ENCODE results near the gene GALNT13. TPM values are rescaled to one million over a fixed set of nuclear protein-coding genes. Genes with fewer than 3 reads are reported as not detected.

The GALNT13 gene
- polyA plus RNA-seq, 1 donor = 1.6 TPM

DNA sequence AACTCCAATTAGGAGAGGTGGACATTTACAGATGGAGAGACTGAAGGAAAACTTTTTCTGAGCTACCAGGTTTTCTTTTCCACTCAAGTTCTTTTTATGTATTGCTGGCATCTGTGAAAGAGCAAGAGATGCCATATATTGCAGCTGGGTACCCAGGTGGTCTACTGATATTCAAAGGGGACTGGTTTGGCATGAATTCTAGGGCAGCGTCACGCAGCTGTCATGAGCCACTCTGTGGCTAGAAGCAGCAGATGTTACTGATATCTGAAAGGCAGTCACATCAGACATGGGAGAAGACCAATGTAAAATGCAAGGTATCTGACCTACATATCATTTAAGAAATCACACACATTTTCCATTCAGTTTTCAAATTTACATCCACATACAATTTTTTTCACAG, 408.8 kb downstream of the GALNT13 start:
- Histone ChIP-seq H3K36me3 (ENCODE audit: control insufficient read depth, insufficient read depth, low read length) (no peaks in the 10 kb centered on the region), H3K27ac (ENCODE audit: low read length) (no peak overlapping the region), H3K4me3 (ENCODE audit: low read length) (no peak overlapping the region), H3K9me3 (ENCODE audit: control insufficient read depth, low read depth, low read length) (peaks cover 7% of the 10 kb centered on the region), H3K27me3 (ENCODE audit: control insufficient read depth, insufficient read depth, low read length) (no peaks in the 10 kb centered on the region), H3K4me1 (ENCODE audit: control insufficient read depth, insufficient read depth, low read length) (no peaks in the 10 kb centered on the region)
- DNase-seq = no peak
- 100% methylated on average over 2 of the region's 2 CpGs for WGBS (ENCODE audit: insufficient coverage, low lambda C conversion rate)

GRCh38 chr2:154289870-154290269, 418.1 kb downstream of the GALNT13 start:
- Histone ChIP-seq H3K9me3 (ENCODE audit: control insufficient read depth, low read depth, low read length) (peaks cover 5% of the 10 kb centered on the region), H3K27ac (ENCODE audit: low read length) (no peak overlapping the region), H3K36me3 (ENCODE audit: control insufficient read depth, insufficient read depth, low read length) (no peaks in the 10 kb centered on the region), H3K27me3 (ENCODE audit: control insufficient read depth, insufficient read depth, low read length) (no peaks in the 10 kb centered on the region), H3K4me3 (ENCODE audit: low read length) (no peak overlapping the region), H3K4me1 (ENCODE audit: control insufficient read depth, insufficient read depth, low read length) (no peaks in the 10 kb centered on the region)
- no CpG with 5 or more reads among the region's 1 CpG for WGBS (ENCODE audit: insufficient coverage, low lambda C conversion rate)
- DNase-seq = no peak

DNA sequence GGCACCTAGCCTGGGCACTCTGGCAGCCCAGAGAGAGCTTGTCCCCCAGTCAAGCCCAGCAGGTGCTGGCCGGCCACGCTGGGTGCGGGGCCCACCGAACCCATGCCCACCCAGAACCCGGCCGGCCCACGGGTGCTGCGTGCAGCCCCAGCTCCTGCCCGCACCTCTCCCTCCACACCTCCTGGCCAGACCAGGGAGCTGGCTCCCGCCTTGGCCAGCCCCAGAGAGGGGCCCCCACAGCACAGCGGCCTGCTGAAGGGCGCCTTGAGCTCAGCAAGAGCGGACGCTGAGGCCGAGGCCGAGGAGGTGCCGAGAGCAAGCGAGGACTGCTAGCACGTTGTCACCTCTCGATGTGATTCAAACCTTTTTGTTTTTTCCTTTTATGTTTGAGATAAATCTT, 419.8 kb downstream of the GALNT13 start:
- 100% methylated on average over 1 of the region's 20 CpGs for WGBS (ENCODE audit: insufficient coverage, low lambda C conversion rate)
- no peaks in the 10 kb centered on the region for H3K27me3 ChIP-seq (ENCODE audit: control insufficient read depth, insufficient read depth, low read length)
- H3K9me3 ChIP-seq (ENCODE audit: control insufficient read depth, low read depth, low read length) = peaks cover 5% of the 10 kb centered on the region
- no peaks in the 10 kb centered on the region for H3K36me3 ChIP-seq (ENCODE audit: control insufficient read depth, insufficient read depth, low read length)
- H3K4me3 ChIP-seq (ENCODE audit: low read length) = no peak overlapping the region
- H3K4me1 ChIP-seq (ENCODE audit: control insufficient read depth, insufficient read depth, low read length) = no peaks in the 10 kb centered on the region
- DNase-seq = no peak
- H3K27ac ChIP-seq (ENCODE audit: low read length) = no peak overlapping the region

DNA sequence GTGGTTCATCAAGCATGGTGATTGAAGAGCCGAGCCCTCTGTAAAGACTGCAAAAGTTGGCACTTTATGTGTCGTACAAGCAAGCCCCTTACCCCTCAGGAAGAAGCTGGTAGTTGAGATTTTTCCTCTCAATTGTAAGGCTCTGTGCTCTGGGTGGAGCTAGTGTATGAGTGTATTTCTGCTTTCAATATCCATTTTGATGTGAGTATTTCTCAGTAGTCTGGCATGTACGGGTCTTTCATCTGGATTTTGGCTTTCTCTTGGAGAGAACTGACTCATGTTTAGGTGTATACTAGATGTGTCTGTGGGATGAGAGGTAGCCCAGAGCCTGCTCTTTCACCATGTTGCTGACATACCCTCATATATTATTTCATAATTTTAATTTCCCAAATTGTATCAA, 420.2 kb downstream of the GALNT13 start:
- 100% methylated on average over 1 of the region's 3 CpGs for WGBS (ENCODE audit: insufficient coverage, low lambda C conversion rate)
- no peaks in the 10 kb centered on the region for H3K36me3 ChIP-seq (ENCODE audit: control insufficient read depth, insufficient read depth, low read length)

GRCh38 chr2:154293864-154294263, 422.1 kb downstream of the GALNT13 start:
- Histone ChIP-seq H3K9me3 (ENCODE audit: control insufficient read depth, low read depth, low read length) (peaks cover 5% of the 10 kb centered on the region), H3K4me1 (ENCODE audit: control insufficient read depth, insufficient read depth, low read length) (no peaks in the 10 kb centered on the region), H3K4me3 (ENCODE audit: low read length) (no peak overlapping the region), H3K27ac (ENCODE audit: low read length) (no peak overlapping the region), H3K36me3 (ENCODE audit: control insufficient read depth, insufficient read depth, low read length) (no peaks in the 10 kb centered on the region), H3K27me3 (ENCODE audit: control insufficient read depth, insufficient read depth, low read length) (no peaks in the 10 kb centered on the region)
- DNase-seq = no peak

More for the DNA sequence above, 420.2 kb downstream of the GALNT13 start:
- no peak for DNase-seq
- no peaks in the 10 kb centered on the region for H3K4me1 ChIP-seq (ENCODE audit: control insufficient read depth, insufficient read depth, low read length)
- H3K4me3 ChIP-seq (ENCODE audit: low read length) = no peak overlapping the region
- H3K27me3 ChIP-seq (ENCODE audit: control insufficient read depth, insufficient read depth, low read length) = no peaks in the 10 kb centered on the region
- peaks cover 5% of the 10 kb centered on the region for H3K9me3 ChIP-seq (ENCODE audit: control insufficient read depth, low read depth, low read length)
- H3K27ac ChIP-seq (ENCODE audit: low read length) = no peak overlapping the region

- no CpG with 5 or more reads among the region's 3 CpGs for WGBS (ENCODE audit: insufficient coverage, low lambda C conversion rate)
- no peaks in the 10 kb centered on the region for H3K27me3 ChIP-seq (ENCODE audit: control insufficient read depth, insufficient read depth, low read length)
- H3K27ac ChIP-seq (ENCODE audit: low read length) = no peak overlapping the region
- H3K4me3 ChIP-seq (ENCODE audit: low read length) = no peak overlapping the region
- no peaks in the 10 kb centered on the region for H3K36me3 ChIP-seq (ENCODE audit: control insufficient read depth, insufficient read depth, low read length)
- no peaks in the 10 kb centered on the region for H3K9me3 ChIP-seq (ENCODE audit: control insufficient read depth, low read depth, low read length)
- H3K4me1 ChIP-seq (ENCODE audit: control insufficient read depth, insufficient read depth, low read length) = no peaks in the 10 kb centered on the region
- DNase-seq = no peak
Observed at GRCh38 chr2:154306266-154306970, 434.7 kb downstream of the GALNT13 start.

DNA sequence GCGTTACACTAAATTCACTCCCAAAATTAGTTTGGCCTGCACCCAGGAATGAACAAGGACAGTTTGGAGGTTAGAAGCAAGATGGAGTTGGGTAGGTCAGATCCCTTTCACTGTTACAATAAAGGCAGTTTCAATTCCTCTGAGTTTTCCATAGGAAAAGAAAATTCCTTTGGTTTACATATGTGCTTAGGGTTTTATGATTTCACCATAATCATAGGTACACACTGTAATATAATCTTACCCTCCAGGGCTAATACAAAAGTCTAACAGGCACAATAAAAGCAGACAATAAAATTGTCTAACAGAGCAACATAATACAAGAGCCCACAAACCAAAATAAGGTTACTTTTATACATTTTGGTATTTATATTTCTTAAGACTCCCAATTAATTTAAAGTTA, 435.3 kb downstream of the GALNT13 start:
- H3K4me3 ChIP-seq (ENCODE audit: low read length) = no peak overlapping the region
- H3K4me1 ChIP-seq (ENCODE audit: control insufficient read depth, insufficient read depth, low read length) = no peaks in the 10 kb centered on the region
- no peaks in the 10 kb centered on the region for H3K9me3 ChIP-seq (ENCODE audit: control insufficient read depth, low read depth, low read length)
- H3K36me3 ChIP-seq (ENCODE audit: control insufficient read depth, insufficient read depth, low read length) = no peaks in the 10 kb centered on the region
- no peak for DNase-seq
- WGBS (ENCODE audit: insufficient coverage, low lambda C conversion rate) = no CpG with 5 or more reads among the region's 1 CpG
- H3K27ac ChIP-seq (ENCODE audit: low read length) = no peak overlapping the region
- no peaks in the 10 kb centered on the region for H3K27me3 ChIP-seq (ENCODE audit: control insufficient read depth, insufficient read depth, low read length)

DNA sequence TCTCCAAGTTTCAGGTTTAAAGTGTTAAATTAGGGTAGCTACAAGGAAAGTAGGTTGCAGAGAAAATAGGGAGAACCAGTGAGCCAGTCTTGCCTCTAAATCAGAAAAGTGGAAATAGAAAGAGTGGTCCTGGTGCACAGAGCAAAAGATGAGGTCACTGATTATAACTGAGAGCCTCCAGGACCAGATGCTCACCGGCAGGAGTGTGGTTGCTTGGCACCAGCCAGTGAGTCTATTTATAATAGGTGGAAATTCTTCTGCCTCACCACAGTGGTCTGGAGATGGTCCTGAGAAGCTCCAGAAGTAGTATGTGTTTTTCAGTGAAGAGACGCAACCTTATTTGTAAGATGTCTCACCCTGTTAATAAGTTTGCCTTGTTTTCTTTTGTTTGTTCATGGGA, 452.9 kb downstream of the GALNT13 start:
- no peaks in the 10 kb centered on the region for H3K9me3 ChIP-seq (ENCODE audit: control insufficient read depth, low read depth, low read length)
- H3K27ac ChIP-seq (ENCODE audit: low read length) = no peak overlapping the region
- H3K27me3 ChIP-seq (ENCODE audit: control insufficient read depth, insufficient read depth, low read length) = no peaks in the 10 kb centered on the region
- no peak for DNase-seq
- H3K4me1 ChIP-seq (ENCODE audit: control insufficient read depth, insufficient read depth, low read length) = no peaks in the 10 kb centered on the region
- WGBS (ENCODE audit: insufficient coverage, low lambda C conversion rate) = 60% methylated on average over 1 of the region's 2 CpGs
- no peaks in the 10 kb centered on the region for H3K36me3 ChIP-seq (ENCODE audit: control insufficient read depth, insufficient read depth, low read length)
- H3K4me3 ChIP-seq (ENCODE audit: low read length) = no peak overlapping the region

DNA sequence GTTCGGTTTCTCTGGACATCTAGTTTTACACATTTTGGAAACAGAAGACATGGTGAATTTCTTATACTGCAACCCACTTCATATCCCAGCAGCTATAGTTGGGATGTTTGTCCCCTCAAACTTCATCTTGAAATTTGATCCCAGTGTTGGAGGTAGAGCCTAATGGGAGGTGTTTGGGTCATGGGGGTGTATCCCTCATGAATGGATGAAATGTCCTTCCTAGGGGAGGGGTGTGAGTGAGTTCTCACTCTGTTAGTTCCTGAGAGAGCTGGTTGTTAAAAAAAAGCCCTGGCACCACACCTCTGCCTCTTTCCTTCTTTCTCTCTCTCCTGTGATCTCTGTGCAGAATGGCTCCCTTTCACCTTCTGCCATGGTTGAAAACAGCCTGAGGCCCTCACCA, 457.8 kb downstream of the GALNT13 start:
- H3K9me3 ChIP-seq (ENCODE audit: control insufficient read depth, low read depth, low read length) = no peaks in the 10 kb centered on the region
- DNase-seq = no peak
- no CpG with 5 or more reads among the region's 1 CpG for WGBS (ENCODE audit: insufficient coverage, low lambda C conversion rate)
- H3K36me3 ChIP-seq (ENCODE audit: control insufficient read depth, insufficient read depth, low read length) = no peaks in the 10 kb centered on the region
- no peak overlapping the region for H3K4me3 ChIP-seq (ENCODE audit: low read length)
- H3K4me1 ChIP-seq (ENCODE audit: control insufficient read depth, insufficient read depth, low read length) = no peaks in the 10 kb centered on the region
- H3K27ac ChIP-seq (ENCODE audit: low read length) = no peak overlapping the region
- H3K27me3 ChIP-seq (ENCODE audit: control insufficient read depth, insufficient read depth, low read length) = no peaks in the 10 kb centered on the region

GRCh38 chr2:154331784-154332183, 460.1 kb downstream of the GALNT13 start:
- H3K36me3 ChIP-seq (ENCODE audit: control insufficient read depth, insufficient read depth, low read length) = no peaks in the 10 kb centered on the region

DNA sequence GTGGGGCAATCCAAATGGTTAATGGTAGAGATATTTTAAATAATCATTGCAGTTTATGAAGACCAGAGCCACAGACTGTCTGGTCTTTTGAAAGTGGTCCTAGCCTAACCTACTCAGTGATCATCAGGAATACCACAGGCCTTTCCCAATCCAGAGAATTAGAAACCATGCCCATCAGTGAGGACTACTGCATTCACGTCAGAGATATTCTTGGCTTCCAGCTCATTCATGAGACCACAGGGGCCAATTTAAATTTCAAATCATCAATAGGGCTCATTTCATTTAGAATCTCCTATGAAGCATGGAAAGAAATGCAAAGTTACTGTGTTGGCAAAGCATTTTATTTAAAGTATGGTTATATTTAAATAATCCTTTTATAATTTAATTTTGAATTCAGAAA, 464.5 kb downstream of the GALNT13 start:
- no peaks in the 10 kb centered on the region for H3K4me1 ChIP-seq (ENCODE audit: control insufficient read depth, insufficient read depth, low read length)
- no CpG with 5 or more reads among the region's 1 CpG for WGBS (ENCODE audit: insufficient coverage, low lambda C conversion rate)
- DNase-seq = no peak
- H3K36me3 ChIP-seq (ENCODE audit: control insufficient read depth, insufficient read depth, low read length) = no peaks in the 10 kb centered on the region
- H3K27me3 ChIP-seq (ENCODE audit: control insufficient read depth, insufficient read depth, low read length) = no peaks in the 10 kb centered on the region
- no peak overlapping the region for H3K27ac ChIP-seq (ENCODE audit: low read length)
- no peak overlapping the region for H3K4me3 ChIP-seq (ENCODE audit: low read length)
- no peaks in the 10 kb centered on the region for H3K9me3 ChIP-seq (ENCODE audit: control insufficient read depth, low read depth, low read length)

More at GRCh38 chr2:154331784-154332183, 460.1 kb downstream of the GALNT13 start:
- Histone ChIP-seq H3K4me1 (ENCODE audit: control insufficient read depth, insufficient read depth, low read length) (no peaks in the 10 kb centered on the region), H3K4me3 (ENCODE audit: low read length) (no peak overlapping the region), H3K27ac (ENCODE audit: low read length) (no peak overlapping the region), H3K27me3 (ENCODE audit: control insufficient read depth, insufficient read depth, low read length) (no peaks in the 10 kb centered on the region), H3K9me3 (ENCODE audit: control insufficient read depth, low read depth, low read length) (no peaks in the 10 kb centered on the region)
- WGBS (ENCODE audit: insufficient coverage, low lambda C conversion rate) = no CpG with 5 or more reads among the region's 1 CpG
- DNase-seq = no peak
